ENCODE measurements around the gene ARL8B. TPM values are rescaled to one million over a fixed set of nuclear protein-coding genes. Genes with fewer than 3 reads are reported as not detected.
"Not testable (repeated sequence)": the region's sequence is repeated elsewhere in the genome, so short reads cannot be mapped to it uniquely, and the experiment has no call there.

The ARL8B gene
- total RNA-seq, 1 donor from 2014 or later = 69.2 TPM

DNA sequence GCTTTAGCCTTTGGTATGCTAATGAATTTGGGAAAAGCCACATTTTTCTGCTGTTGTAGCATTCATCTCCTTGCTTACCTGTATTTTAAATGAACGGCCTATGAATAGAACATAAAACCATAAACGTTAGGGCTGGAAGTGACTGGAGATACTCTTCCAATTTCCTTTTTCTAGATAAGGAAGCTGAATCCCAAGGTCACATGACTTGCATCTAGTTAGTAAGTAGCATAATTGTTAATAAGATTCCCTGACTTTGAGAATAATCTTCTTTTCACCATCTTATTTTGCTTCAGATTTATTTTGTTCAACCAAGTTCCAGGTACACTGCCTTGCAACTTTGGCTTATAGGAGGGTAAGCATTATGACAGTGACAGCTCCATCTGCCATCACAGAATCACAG lies 44.8 kb downstream of the ARL8B start:
- H3K4me3 ChIP-seq (ENCODE audit: low read depth, low read length) = no peak overlapping the region
- DNase-seq (ENCODE audit: low read depth) = no peak
- H3K27me3 ChIP-seq (ENCODE audit: control insufficient read depth, insufficient read depth, low read length) = no peaks in the 10 kb centered on the region
- no peaks in the 10 kb centered on the region for H3K36me3 ChIP-seq (ENCODE audit: control insufficient read depth, insufficient read depth, low read length)
- TF ChIP-seq, protein P1, sequence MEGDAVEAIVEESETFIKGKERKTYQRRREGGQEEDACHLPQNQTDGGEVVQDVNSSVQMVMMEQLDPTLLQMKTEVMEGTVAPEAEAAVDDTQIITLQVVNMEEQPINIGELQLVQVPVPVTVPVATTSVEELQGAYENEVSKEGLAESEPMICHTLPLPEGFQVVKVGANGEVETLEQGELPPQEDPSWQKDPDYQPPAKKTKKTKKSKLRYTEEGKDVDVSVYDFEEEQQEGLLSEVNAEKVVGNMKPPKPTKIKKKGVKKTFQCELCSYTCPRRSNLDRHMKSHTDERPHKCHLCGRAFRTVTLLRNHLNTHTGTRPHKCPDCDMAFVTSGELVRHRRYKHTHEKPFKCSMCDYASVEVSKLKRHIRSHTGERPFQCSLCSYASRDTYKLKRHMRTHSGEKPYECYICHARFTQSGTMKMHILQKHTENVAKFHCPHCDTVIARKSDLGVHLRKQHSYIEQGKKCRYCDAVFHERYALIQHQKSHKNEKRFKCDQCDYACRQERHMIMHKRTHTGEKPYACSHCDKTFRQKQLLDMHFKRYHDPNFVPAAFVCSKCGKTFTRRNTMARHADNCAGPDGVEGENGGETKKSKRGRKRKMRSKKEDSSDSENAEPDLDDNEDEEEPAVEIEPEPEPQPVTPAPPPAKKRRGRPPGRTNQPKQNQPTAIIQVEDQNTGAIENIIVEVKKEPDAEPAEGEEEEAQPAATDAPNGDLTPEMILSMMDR (IDR thresholded peaks at IDR 0.05; ENCODE audit: insufficient read depth, low read length, poor library complexity, severe bottlenecking) = no peak

DNA sequence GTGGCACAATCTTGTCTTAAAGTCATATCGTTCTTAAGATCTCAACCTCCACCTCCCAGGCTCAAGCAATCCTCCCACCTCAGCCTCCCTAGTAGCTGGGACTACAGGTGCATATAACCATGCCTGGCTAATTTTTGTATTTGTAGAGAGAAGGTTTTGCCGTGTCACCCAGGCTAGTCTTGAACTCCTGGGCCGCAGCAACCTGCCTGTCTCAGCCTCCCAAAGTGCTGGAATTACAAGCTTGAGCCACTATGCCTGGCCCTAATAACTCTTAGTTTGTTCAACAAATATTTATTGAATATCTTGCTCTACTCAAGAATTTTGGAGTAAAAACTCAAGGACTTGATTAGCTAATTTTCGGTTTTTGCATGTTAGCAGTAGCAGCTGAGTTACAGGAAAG lies 46.0 kb downstream of the ARL8B start:
- TF ChIP-seq, protein P1 (IDR thresholded peaks at IDR 0.05; ENCODE audit: insufficient read depth, low read length, poor library complexity, severe bottlenecking) = no peak
- no peak for DNase-seq (ENCODE audit: low read depth)
- H3K27me3 ChIP-seq (ENCODE audit: control insufficient read depth, insufficient read depth, low read length) = no peaks in the 10 kb centered on the region
- H3K4me3 ChIP-seq (ENCODE audit: low read depth, low read length) = no peak overlapping the region
- H3K36me3 ChIP-seq (ENCODE audit: control insufficient read depth, insufficient read depth, low read length) = no peaks in the 10 kb centered on the region

DNA sequence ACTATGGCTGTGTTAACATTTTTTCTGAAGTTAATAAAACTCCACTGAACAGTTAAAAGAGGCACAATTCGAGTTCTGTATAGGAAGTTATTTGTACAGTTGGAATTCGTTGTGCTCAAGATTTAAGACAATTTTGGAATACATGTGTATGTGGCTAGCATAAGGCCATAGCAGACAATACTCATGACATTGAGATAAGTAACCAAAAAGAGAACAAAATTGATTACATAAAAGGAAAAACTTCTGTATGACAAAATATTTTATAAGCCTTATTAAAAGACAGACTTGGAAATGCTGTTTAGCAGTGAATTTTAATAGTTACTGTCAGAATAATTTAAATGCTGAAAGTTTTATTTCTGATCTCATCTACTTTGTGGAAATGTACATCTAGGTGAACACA lies 47.7 kb downstream of the ARL8B start:
- Histone ChIP-seq H3K4me3 (ENCODE audit: low read depth, low read length) (no peak overlapping the region), H3K27me3 (ENCODE audit: control insufficient read depth, insufficient read depth, low read length) (no peaks in the 10 kb centered on the region), H3K36me3 (ENCODE audit: control insufficient read depth, insufficient read depth, low read length) (no peaks in the 10 kb centered on the region)
- TF ChIP-seq, protein P1 (IDR thresholded peaks at IDR 0.05; ENCODE audit: insufficient read depth, low read length, poor library complexity, severe bottlenecking) = no peak
- DNase-seq (ENCODE audit: low read depth) = no peak

DNA sequence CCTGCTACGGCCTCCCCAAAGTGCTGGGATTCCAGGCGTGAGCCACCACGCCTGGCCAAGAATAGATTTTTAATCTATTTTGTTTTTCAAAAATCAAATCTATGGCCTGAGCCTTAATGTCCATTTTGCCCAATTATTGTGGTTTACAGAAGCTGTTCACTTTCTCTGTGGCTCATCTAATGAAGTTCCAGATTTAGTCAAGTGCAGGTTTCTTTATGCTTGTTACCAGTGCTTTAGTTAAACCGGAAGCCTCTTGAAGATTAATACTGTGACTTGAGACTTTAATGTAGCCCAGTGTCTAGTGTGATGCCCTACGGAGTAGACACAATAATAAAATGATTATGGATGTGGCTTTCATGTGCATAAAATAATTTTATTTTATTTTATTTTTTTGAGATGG lies 48.9 kb downstream of the ARL8B start:
- no peak overlapping the region for H3K4me3 ChIP-seq (ENCODE audit: low read depth, low read length)
- no peak for DNase-seq (ENCODE audit: low read depth)
- no peaks in the 10 kb centered on the region for H3K27me3 ChIP-seq (ENCODE audit: control insufficient read depth, insufficient read depth, low read length)
- TF ChIP-seq, protein P1 (IDR thresholded peaks at IDR 0.05; ENCODE audit: insufficient read depth, low read length, poor library complexity, severe bottlenecking) = no peak
- H3K36me3 ChIP-seq (ENCODE audit: control insufficient read depth, insufficient read depth, low read length) = no peaks in the 10 kb centered on the region

DNA sequence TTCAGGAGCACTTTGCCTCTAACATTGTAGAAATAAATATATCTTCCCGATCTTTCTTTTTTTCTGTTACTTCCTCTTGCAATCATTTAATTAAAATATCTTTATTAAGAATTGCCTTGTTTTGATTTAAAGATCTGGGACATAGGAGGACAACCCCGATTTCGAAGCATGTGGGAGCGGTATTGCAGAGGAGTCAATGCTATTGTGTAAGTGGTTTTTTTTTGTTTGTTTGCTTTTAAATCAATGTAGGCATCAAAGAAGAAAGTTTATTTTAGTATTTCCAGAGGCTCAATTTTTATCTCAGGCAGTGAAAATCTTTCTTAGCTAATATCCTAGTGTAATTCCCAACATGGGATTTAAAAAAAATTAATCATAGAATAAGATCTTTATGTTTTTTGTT lies 49.9 kb downstream of the ARL8B start:
- Histone ChIP-seq H3K27me3 (ENCODE audit: control insufficient read depth, insufficient read depth, low read length) (no peaks in the 10 kb centered on the region), H3K4me3 (ENCODE audit: low read depth, low read length) (no peak overlapping the region), H3K36me3 (ENCODE audit: control insufficient read depth, insufficient read depth, low read length) (no peaks in the 10 kb centered on the region)
- DNase-seq (ENCODE audit: low read depth) = no peak
- TF ChIP-seq, protein P1 (IDR thresholded peaks at IDR 0.05; ENCODE audit: insufficient read depth, low read length, poor library complexity, severe bottlenecking) = no peak

DNA sequence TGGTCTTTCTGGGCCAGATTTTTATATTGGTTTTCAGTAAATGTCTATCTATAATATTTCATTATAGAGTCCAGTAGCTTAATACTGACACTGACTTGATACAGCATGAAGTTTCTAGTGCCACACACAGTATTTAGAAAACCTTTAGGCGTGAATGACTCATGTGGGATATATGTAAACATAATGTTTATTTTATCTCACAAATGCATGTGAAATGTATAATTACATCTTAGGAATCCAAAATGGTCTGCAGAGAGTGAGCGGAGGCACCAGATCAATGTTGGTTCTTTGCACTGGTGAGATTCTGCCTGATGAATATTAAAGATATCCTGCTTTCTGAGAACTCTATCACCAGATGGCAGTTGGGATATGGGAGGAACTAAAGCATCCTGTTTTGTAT lies 56.9 kb downstream of the ARL8B start:
- not testable (repeated sequence) for H3K27me3 ChIP-seq (ENCODE audit: control insufficient read depth, insufficient read depth, low read length); H3K36me3 ChIP-seq (ENCODE audit: control insufficient read depth, insufficient read depth, low read length); H3K4me3 ChIP-seq (ENCODE audit: low read depth, low read length); DNase-seq (ENCODE audit: low read depth)
